WTC11 (cell line): ENCODE measurements around the gene USH1G. TPM values are rescaled to one million over a fixed set of nuclear protein-coding genes. Genes with fewer than 3 reads are reported as not detected.

Source experiments
- ATAC-seq: fragments of 200-7000 bp; cut with Tn5 transposase; 2 replicates; pipeline ENCODE4 v1.10.0; 2021; ENCODE audit warnings: mild to moderate bottlenecking, moderate library complexity
- CTCF ChIA-PET: fragments of 300-600 bp; sonication (Branson Sonifier 250); formaldehyde crosslinking; loops from one replicate; lab custom pipeline; 2021; ENCODE audit warnings: antibody characterized with exemption; lab: Charles Lee
- POLR2A ChIA-PET: fragments of 350-600 bp; sonication (Branson Sonifier 250); formaldehyde crosslinking; loops from one replicate; lab custom pipeline; 2021; ENCODE audit warnings: antibody characterized with exemption; lab: Charles Lee
- DNase-seq: peaks from one replicate; pipeline ENCODE4 v3.0.0; 2021; ENCODE audit warnings: low spot score
- H3K27ac Mint-ChIP-seq: 2 replicates; pipeline ENCODE4 v1.8.0; 2021; ENCODE audit warnings: mixed read lengths
- H3K27me3 Mint-ChIP-seq: 2 replicates; pipeline ENCODE4 v1.8.0; 2021; ENCODE audit warnings: low read depth, mild to moderate bottlenecking, moderate library complexity, mixed read lengths
- H3K36me3 Mint-ChIP-seq: 2 replicates; pipeline ENCODE4 v1.8.0; 2021; ENCODE audit warnings: mixed read lengths
- H3K4me1 Mint-ChIP-seq: 2 replicates; pipeline ENCODE4 v1.8.0; 2022; ENCODE audit warnings: mixed read lengths
- H3K4me3 Mint-ChIP-seq: 2 replicates; pipeline ENCODE4 v1.8.0; 2021; ENCODE audit warnings: mild to moderate bottlenecking, moderate library complexity, mixed read lengths
- H3K9me3 Mint-ChIP-seq: 2 replicates; pipeline ENCODE4 v1.8.0; 2021; ENCODE audit warnings: mixed read lengths
- CDX4 ChIP-seq: fragments of 250-450 bp; sonication (Bioruptor Pico); IDR thresholded peaks from 2 replicates; pipeline ENCODE4 v1.9.0; 2021; ENCODE audit warnings: moderate library complexity, mild to moderate bottlenecking, inconsistent platforms, borderline replicate concordance
- E2F4 ChIP-seq: sonication (generic); formaldehyde crosslinking; IDR thresholded peaks from 2 replicates; pipeline ENCODE4 v1.8.1; 2022; ENCODE audit warnings: low read depth, mild to moderate bottlenecking, moderate library complexity, missing genetic modification reagents, borderline replicate concordance
- E2F5 ChIP-seq: sonication (generic); formaldehyde crosslinking; IDR thresholded peaks from 2 replicates; pipeline ENCODE4 v1.8.1; 2022; ENCODE audit warnings: mild to moderate bottlenecking, moderate library complexity, missing genetic modification reagents
- ELF4 ChIP-seq: sonication (generic); formaldehyde crosslinking; IDR thresholded peaks from 2 replicates; pipeline ENCODE4 v1.8.1; 2022; ENCODE audit warnings: low read depth, mild to moderate bottlenecking, moderate library complexity, missing genetic modification reagents
- EMX1 ChIP-seq: fragments of 250-450 bp; sonication (Bioruptor Pico); IDR thresholded peaks from 2 replicates; pipeline ENCODE4 v1.8.0; 2021; ENCODE audit warnings: mild to moderate bottlenecking
- ETV6 ChIP-seq: sonication (generic); formaldehyde crosslinking; IDR thresholded peaks from 2 replicates; pipeline ENCODE4 v1.8.1; 2022; ENCODE audit warnings: mild to moderate bottlenecking, missing genetic modification reagents
- GABPB1 ChIP-seq: sonication (generic); formaldehyde crosslinking; IDR thresholded peaks from 2 replicates; pipeline ENCODE4 v1.8.1; 2023; ENCODE audit warnings: mild to moderate bottlenecking, missing genetic modification reagents
- JAZF1 ChIP-seq: fragments of 250-450 bp; sonication (Bioruptor Pico); IDR thresholded peaks from 2 replicates; pipeline ENCODE4 v1.9.0; 2021; ENCODE audit warnings: moderate library complexity, mild to moderate bottlenecking, inconsistent platforms
- KAT7 ChIP-seq: sonication (generic); formaldehyde crosslinking; IDR thresholded peaks from 2 replicates; pipeline ENCODE4 v1.8.1; 2023; ENCODE audit warnings: missing genetic modification reagents, mild to moderate bottlenecking, borderline replicate concordance
- MAX ChIP-seq: sonication (generic); formaldehyde crosslinking; IDR thresholded peaks from 2 replicates; pipeline ENCODE4 v1.8.0; 2022; ENCODE audit warnings: mild to moderate bottlenecking, missing genetic modification reagents
- MLX ChIP-seq: sonication (generic); formaldehyde crosslinking; IDR thresholded peaks from 2 replicates; pipeline ENCODE4 v1.8.1; 2023; ENCODE audit warnings: mild to moderate bottlenecking, missing genetic modification reagents, moderate library complexity
- NFE2L1 ChIP-seq: sonication (generic); formaldehyde crosslinking; IDR thresholded peaks from 2 replicates; pipeline ENCODE4 v1.8.1; 2023; ENCODE audit warnings: missing genetic modification reagents
- NR2C2 ChIP-seq: sonication (generic); formaldehyde crosslinking; IDR thresholded peaks from 2 replicates; pipeline ENCODE4 v1.8.0; 2022; ENCODE audit warnings: mild to moderate bottlenecking, missing genetic modification reagents
- TCF7 ChIP-seq: sonication (generic); formaldehyde crosslinking; IDR thresholded peaks from 2 replicates; pipeline ENCODE4 v1.8.0; 2022; ENCODE audit warnings: mild to moderate bottlenecking, low read depth, missing genetic modification reagents, moderate library complexity
- ZBTB21 ChIP-seq: sonication (generic); formaldehyde crosslinking; IDR thresholded peaks from 2 replicates; pipeline ENCODE4 v1.8.1; 2023; ENCODE audit warnings: mild to moderate bottlenecking, missing genetic modification reagents, borderline replicate concordance
- ZBTB43 ChIP-seq: sonication (generic); formaldehyde crosslinking; IDR thresholded peaks from 2 replicates; pipeline ENCODE4 v1.8.1; 2023; ENCODE audit warnings: mild to moderate bottlenecking, missing genetic modification reagents
- ZNF232 ChIP-seq: sonication (generic); formaldehyde crosslinking; IDR thresholded peaks from 2 replicates; pipeline ENCODE4 v1.8.0; 2022; ENCODE audit warnings: mild to moderate bottlenecking, missing genetic modification reagents
- ZNF263 ChIP-seq: sonication (generic); formaldehyde crosslinking; IDR thresholded peaks from 2 replicates; pipeline ENCODE4 v1.8.1; 2022; ENCODE audit warnings: low read depth, mild to moderate bottlenecking, moderate library complexity, missing genetic modification reagents
- ZNF317 ChIP-seq: sonication (generic); formaldehyde crosslinking; IDR thresholded peaks from 2 replicates; pipeline ENCODE4 v1.8.1; 2023; ENCODE audit warnings: low read depth, mild to moderate bottlenecking, moderate library complexity, missing genetic modification reagents, borderline replicate concordance
- ZNF416 ChIP-seq: fragments of 250-450 bp; sonication (Bioruptor Pico); IDR thresholded peaks from 2 replicates; pipeline ENCODE4 v1.9.0; 2021; ENCODE audit warnings: mild to moderate bottlenecking, inconsistent platforms
- total RNA-seq: library from RNA; stranded (reverse); gene quantifications from 3 replicates; pipeline ENCODE4 v1.2.3, GENCODE V29; 2021
- TF ChIP-seq, protein P1 (sequence below): fragments of 250-450 bp; sonication (Bioruptor Pico); conservative IDR thresholded peaks from 2 replicates; pipeline ENCODE4 v1.9.0; 2021; ENCODE audit warnings: mild to moderate bottlenecking

Gene USH1G
- total RNA-seq, 1 experiment from 2014 or later = 1.9 TPM

DNA sequence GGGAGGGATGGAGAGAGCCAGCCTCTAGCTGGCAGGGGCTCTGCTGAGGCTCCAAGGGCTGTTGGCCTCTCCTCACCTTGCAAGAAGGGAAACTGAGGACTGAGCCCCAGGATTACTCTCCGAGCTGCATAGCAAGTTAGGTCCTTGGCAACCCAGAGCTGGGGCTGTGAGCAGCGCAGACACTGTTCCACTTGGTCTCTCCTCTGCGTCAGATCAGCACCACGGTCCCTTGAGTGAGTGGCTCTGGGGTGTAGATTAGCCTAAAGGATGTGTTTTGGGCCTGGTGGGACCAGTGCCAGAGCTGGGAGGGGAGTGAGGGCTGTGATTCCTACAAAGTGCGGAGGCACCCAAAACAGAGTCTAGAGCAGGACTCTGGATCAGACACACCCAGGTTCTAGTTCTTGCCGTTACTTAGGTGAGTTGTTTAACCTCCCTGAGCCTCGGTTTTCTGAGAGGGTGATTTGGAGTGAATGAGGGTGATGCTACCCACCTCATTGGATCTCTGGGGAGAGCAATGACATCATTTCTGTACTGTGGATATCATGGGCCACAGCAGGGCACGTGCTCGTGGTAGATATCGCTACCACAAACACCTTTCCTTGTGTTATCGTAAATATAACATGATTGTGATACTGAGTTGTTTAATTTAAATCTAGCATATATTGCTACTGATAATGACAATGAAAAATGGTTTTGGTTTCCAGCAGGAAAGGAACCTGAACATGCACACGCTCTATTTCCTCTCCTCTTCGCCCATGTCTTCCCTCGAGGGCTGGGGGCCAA lies 21.5 kb downstream of the USH1G start:
- TF ChIP-seq MAX (CRISPR knock-in tag) = no peak
- no peak for TF ChIP-seq CDX4 (CRISPR knock-in tag)
- TF ChIP-seq NFE2L1 = no peak
- no peak for TF ChIP-seq MLX (CRISPR knock-in tag)
- no peak for TF ChIP-seq TCF7 (CRISPR knock-in tag)
- no peak for TF ChIP-seq ZNF263
- no peak for TF ChIP-seq ZNF232 (CRISPR knock-in tag)
- TF ChIP-seq E2F4 = no peak
- no peak for TF ChIP-seq JAZF1
- TF ChIP-seq, all 79 proteins: peak for 0
- peaks cover 3% of the 10 kb centered on the region for H3K9me3 Mint-ChIP-seq
- H3K27ac Mint-ChIP-seq = no peak overlapping the region
- ChIA-PET CTCF (interaction anchor here (1.6 kb wide), 1 partner anchor 59 kb away, joined by 4 read pairs; no protein-coding TSS in a partner anchor), POLR2A (no interaction called here)
- 0 out of 2 replicates have a peak, but pooled peaks cover 2% of the 10 kb centered on the region for H3K4me1 Mint-ChIP-seq
- H3K36me3 Mint-ChIP-seq = 0 out of 2 replicates have a peak, but pooled peaks cover 2% of the 10 kb centered on the region
- peaks cover 15% of the 10 kb centered on the region for H3K27me3 Mint-ChIP-seq
- DNase-seq (no peak), ATAC-seq (no peak)
- H3K4me3 Mint-ChIP-seq = no peak overlapping the region

GRCh38 chr17:74900208-74900607 lies 22.8 kb downstream of the USH1G start:
- ChIA-PET POLR2A (no interaction called here), CTCF (interaction anchor here (0.6 to 2.6 kb wide), 2 partner anchors 23 to 38 kb away, joined by 3 to 15 read pairs; partner anchors contain the start of gene USH1G)
- H3K27ac Mint-ChIP-seq = no peak overlapping the region
- 0 out of 2 replicates have a peak, but pooled peaks cover 2% of the 10 kb centered on the region for H3K4me1 Mint-ChIP-seq
- peaks cover 28% of the 10 kb centered on the region for H3K27me3 Mint-ChIP-seq
- H3K4me3 Mint-ChIP-seq = no peak overlapping the region
- ATAC-seq = no peak
- H3K9me3 Mint-ChIP-seq = no peaks in the 10 kb centered on the region
- no peaks in the 10 kb centered on the region for H3K36me3 Mint-ChIP-seq
- TF ChIP-seq, protein P1, sequence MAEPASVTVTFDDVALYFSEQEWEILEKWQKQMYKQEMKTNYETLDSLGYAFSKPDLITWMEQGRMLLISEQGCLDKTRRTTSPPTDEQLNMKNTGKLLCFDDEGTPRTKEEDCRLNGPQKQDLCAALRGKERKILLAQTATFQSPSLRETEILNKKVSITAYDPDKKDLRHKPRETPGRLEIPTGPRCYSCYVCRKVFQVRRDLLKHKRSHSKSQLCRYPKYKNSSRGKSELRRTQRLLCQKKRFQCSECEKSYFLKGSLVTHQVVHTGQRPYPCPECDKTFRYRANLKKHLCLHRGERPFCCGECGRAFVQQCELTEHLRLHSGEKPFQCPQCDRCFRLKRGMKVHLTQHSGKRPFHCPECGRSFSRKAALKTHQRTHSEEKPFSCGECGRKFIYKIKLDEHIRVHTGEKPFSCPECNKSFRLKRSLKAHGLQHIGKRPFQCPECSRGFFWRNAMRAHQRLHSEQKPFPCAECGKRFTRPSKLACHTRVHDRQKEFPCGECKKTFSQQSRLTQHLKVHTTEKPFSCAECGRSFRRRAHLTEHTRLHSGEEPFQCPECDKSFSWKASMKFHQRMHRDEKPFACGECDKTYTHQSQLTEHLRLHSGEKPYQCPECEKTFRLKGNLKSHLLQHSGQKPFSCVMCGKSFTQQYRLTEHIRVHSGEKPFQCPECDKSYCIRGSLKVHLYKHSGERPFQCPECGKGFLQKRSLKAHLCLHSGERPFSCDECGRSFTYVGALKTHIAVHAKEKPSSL (CRISPR knock-in tag) = no peak
- TF ChIP-seq ZBTB21 (CRISPR knock-in tag) (no peak), GABPB1 (CRISPR knock-in tag) (no peak), NR2C2 (CRISPR knock-in tag) (no peak), KAT7 (CRISPR knock-in tag) (no peak), EMX1 (CRISPR knock-in tag) (no peak)
- no peak for DNase-seq

GRCh38 chr17:74898376-74898946 lies 24.6 kb downstream of the USH1G start:
- ChIA-PET POLR2A (no interaction called here), CTCF (interaction anchor here (2.6 kb wide), 1 partner anchor 36 kb away, joined by 15 read pairs; no protein-coding TSS in a partner anchor)
- ATAC-seq (no peak), DNase-seq (no peak)
- Mint-ChIP-seq H3K27ac (no peak overlapping the region), H3K27me3 (peaks cover 44% of the 10 kb centered on the region), H3K4me3 (no peak overlapping the region), H3K9me3 (no peaks in the 10 kb centered on the region), H3K36me3 (no peaks in the 10 kb centered on the region), H3K4me1 (peaks cover 6% of the 10 kb centered on the region; the same call in 1 of the 2 replicates)
- TF ChIP-seq E2F5 (CRISPR knock-in tag) = no peak
- TF ChIP-seq ETV6 (CRISPR knock-in tag) = no peak
- no peak for TF ChIP-seq ZNF416 (CRISPR knock-in tag)
- TF ChIP-seq ZBTB43 (CRISPR knock-in tag) = no peak
- TF ChIP-seq ELF4 (CRISPR knock-in tag) = no peak
- no peak for TF ChIP-seq NR2C2 (CRISPR knock-in tag)
- TF ChIP-seq ZNF317 (CRISPR knock-in tag) = no peak
- TF ChIP-seq, protein P1 (CRISPR knock-in tag) = no peak
